Type B pancreatic cell (in vitro differentiated cells): ENCODE results near the gene PLP2. TPM values are rescaled to one million over a fixed set of nuclear protein-coding genes. Genes with fewer than 3 reads are reported as not detected.

Experiments used
- DNase-seq: peaks from one replicate; pipeline ENCODE4 v3.0.0; 2021; ENCODE audit warnings: mixed read lengths; ENCODE audit not compliant: unreplicated experiment; ENCODE audit errors: extremely low spot score
- H3K27ac Mint-ChIP-seq: 2 replicates; pipeline ENCODE4 v1.8.0; 2021; ENCODE audit warnings: mild to moderate bottlenecking, mixed read lengths
- H3K27me3 Mint-ChIP-seq: 2 replicates; pipeline ENCODE4 v1.8.0; 2021; ENCODE audit warnings: mixed read lengths
- H3K36me3 Mint-ChIP-seq: 2 replicates; pipeline ENCODE4 v1.8.0; 2021; ENCODE audit warnings: mixed read lengths
- H3K4me1 Mint-ChIP-seq: one replicate; pipeline ENCODE4 v1.8.0; 2021; ENCODE audit warnings: mixed read lengths; ENCODE audit not compliant: unreplicated experiment
- H3K4me3 Mint-ChIP-seq: 2 replicates; pipeline ENCODE4 v1.8.0; 2021; ENCODE audit warnings: mild to moderate bottlenecking, mixed read lengths
- H3K9me3 Mint-ChIP-seq: 2 replicates; pipeline ENCODE4 v1.8.0; 2021; ENCODE audit warnings: mixed read lengths
- total RNA-seq: library from RNA; stranded (reverse); gene quantifications from 2 replicates; pipeline ENCODE4 v1.2.1, GENCODE V29; 2021; ENCODE audit warnings: low replicate concordance
- TF ChIP-seq, protein P1 (sequence below): fragments of 200-600 bp; sonication (generic); conservative IDR thresholded peaks from 2 replicates; pipeline ENCODE4 v1.5.0; 2021; ENCODE audit warnings: antibody characterized with exemption, mild to moderate bottlenecking

Gene PLP2
- total RNA-seq, 1 donor from 2014 or later, result 28.2 TPM

DNA sequence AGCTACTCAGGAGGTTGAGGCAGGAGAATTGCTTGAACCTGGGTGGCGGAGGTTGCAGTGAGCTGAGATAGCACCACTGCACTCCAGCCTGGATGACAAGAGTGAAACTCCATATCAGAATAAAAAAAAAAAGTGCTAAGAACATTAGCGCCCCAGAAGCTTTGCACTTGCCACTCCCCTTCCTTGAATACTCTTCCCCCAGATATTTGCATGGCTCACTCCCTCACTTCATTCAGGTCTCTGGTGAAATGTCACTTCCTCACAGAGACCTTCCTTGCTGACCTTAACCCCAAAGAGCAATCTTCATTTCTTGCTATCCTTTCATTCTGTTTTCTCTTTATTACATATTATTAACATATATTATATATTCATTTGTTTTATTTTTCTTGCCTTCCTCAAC, 50.2 kb downstream of the PLP2 start:
- no peaks in the 10 kb centered on the region for H3K4me1 Mint-ChIP-seq
- H3K4me3 Mint-ChIP-seq, result no peak overlapping the region
- H3K36me3 Mint-ChIP-seq, result no peaks in the 10 kb centered on the region
- H3K27me3 Mint-ChIP-seq, result peaks cover 33% of the 10 kb centered on the region
- no peak overlapping the region for H3K27ac Mint-ChIP-seq
- H3K9me3 Mint-ChIP-seq, result no peaks in the 10 kb centered on the region
- TF ChIP-seq, protein P1, sequence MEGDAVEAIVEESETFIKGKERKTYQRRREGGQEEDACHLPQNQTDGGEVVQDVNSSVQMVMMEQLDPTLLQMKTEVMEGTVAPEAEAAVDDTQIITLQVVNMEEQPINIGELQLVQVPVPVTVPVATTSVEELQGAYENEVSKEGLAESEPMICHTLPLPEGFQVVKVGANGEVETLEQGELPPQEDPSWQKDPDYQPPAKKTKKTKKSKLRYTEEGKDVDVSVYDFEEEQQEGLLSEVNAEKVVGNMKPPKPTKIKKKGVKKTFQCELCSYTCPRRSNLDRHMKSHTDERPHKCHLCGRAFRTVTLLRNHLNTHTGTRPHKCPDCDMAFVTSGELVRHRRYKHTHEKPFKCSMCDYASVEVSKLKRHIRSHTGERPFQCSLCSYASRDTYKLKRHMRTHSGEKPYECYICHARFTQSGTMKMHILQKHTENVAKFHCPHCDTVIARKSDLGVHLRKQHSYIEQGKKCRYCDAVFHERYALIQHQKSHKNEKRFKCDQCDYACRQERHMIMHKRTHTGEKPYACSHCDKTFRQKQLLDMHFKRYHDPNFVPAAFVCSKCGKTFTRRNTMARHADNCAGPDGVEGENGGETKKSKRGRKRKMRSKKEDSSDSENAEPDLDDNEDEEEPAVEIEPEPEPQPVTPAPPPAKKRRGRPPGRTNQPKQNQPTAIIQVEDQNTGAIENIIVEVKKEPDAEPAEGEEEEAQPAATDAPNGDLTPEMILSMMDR, result no peak
- DNase-seq, result no peak

Other genes starting within 250 kb of the PLP2 start
- 49.5 and 53.1 TPM in 2 replicates for gene OTUD5, start 214.3 kb upstream of the PLP2 start, total RNA-seq
- gene KCND1, start 200.1 kb upstream of the PLP2 start, total RNA-seq, result 3.0 and 3.8 TPM in 2 replicates
- gene GRIPAP1, start 169.6 kb upstream of the PLP2 start, total RNA-seq, result 43.3 and 54.7 TPM in 2 replicates
- 29.6 and 53.9 TPM in 2 replicates for gene TFE3, start 128.5 kb upstream of the PLP2 start, total RNA-seq
- gene CCDC120, start 112.9 kb upstream of the PLP2 start, total RNA-seq, result 25.3 and 48.6 TPM in 2 replicates
- 10.0 and 29.7 TPM in 2 replicates for gene PRAF2, start 97.9 kb upstream of the PLP2 start, total RNA-seq
- 45.5 and 53.3 TPM in 2 replicates for gene WDR45, start 92.0 kb upstream of the PLP2 start, total RNA-seq
- gene GPKOW, start 48.2 kb upstream of the PLP2 start, total RNA-seq, result 16.4 and 17.8 TPM in 2 replicates
- gene MAGIX, start 9.1 kb upstream of the PLP2 start, total RNA-seq, result 4.8 and 7.0 TPM in 2 replicates
- 8.7 and 13.2 TPM in 2 replicates for gene PRICKLE3, start 14.5 kb downstream of the PLP2 start, total RNA-seq
- gene SYP, start 28.3 kb downstream of the PLP2 start, total RNA-seq, result 13.6 and 14.8 TPM in 2 replicates
- gene CACNA1F, start 61.4 kb downstream of the PLP2 start, total RNA-seq, result 0.17 and 0.48 TPM in 2 replicates
- 13.0 and 16.6 TPM in 2 replicates for gene CCDC22, start 63.6 kb downstream of the PLP2 start, total RNA-seq
- gene FOXP3, start 92.8 kb downstream of the PLP2 start, total RNA-seq, result 0.24 and 0.58 TPM in 2 replicates
- gene PPP1R3F, start 97.9 kb downstream of the PLP2 start, total RNA-seq, result 5.7 and 8.0 TPM in 2 replicates
- not detected in 2 replicates for gene GAGE10, start 131.7 kb downstream of the PLP2 start, total RNA-seq
- gene GAGE12J, start 150.1 kb downstream of the PLP2 start, total RNA-seq, result not detected in 2 replicates
- not detected in 2 replicates for gene GAGE13, start 159.7 kb downstream of the PLP2 start, total RNA-seq